Mesodermal cell (in vitro differentiated cells): Measurements from ENCODE around the gene ZDHHC12. TPM values are rescaled to one million over a fixed set of nuclear protein-coding genes. Genes with fewer than 3 reads are reported as not detected.

Experiments
- H3K27ac ChIP-seq: 2 replicates; pipeline ENCODE4 v1.7.0; 2013; ENCODE audit warnings: mild to moderate bottlenecking, low read depth, low read length, moderate library complexity; ENCODE audit not compliant: severe bottlenecking
- H3K36me3 ChIP-seq: 2 replicates; pipeline ENCODE4 v1.7.1; 2013; ENCODE audit warnings: mild to moderate bottlenecking, low read length, moderate library complexity; ENCODE audit not compliant: control insufficient read depth, insufficient read depth
- H3K4me1 ChIP-seq: one replicate; pipeline ENCODE4 v1.7.1; 2013; ENCODE audit warnings: mild to moderate bottlenecking, low read length; ENCODE audit not compliant: insufficient read depth, control insufficient read depth, poor library complexity, severe bottlenecking
- H3K4me3 ChIP-seq: 2 replicates; pipeline ENCODE4 v1.7.0; 2013; ENCODE audit warnings: low read length, control low read depth, mild to moderate bottlenecking; ENCODE audit not compliant: insufficient read depth, poor library complexity, severe bottlenecking; ENCODE audit errors: extremely low read depth
- H3K9me3 ChIP-seq: 2 replicates; pipeline ENCODE4 v1.7.1; 2013; ENCODE audit warnings: mild to moderate bottlenecking, low read length, moderate library complexity; ENCODE audit not compliant: control insufficient read depth
- WGBS, 2 experiments: methylation state at CpG; one replicate each; pipeline ENCODE4 v1.1.5; 2013; ENCODE audit warnings: missing lambda C conversion rate in 2 of 2; ENCODE audit not compliant: insufficient coverage in 2 of 2; 5-methylcytosine and 5-hydroxymethylcytosine counted together
- polyA plus RNA-seq, 2 experiments: library from polyadenylated mRNA; stranded (reverse); fragments of 50-300 nt; gene quantifications; one replicate each; pipeline ENCODE4 v1.2.3, GENCODE V29; 2013

The ZDHHC12 gene
- 24.9 TPM for polyA plus RNA-seq (2013, experiment 1 of 2)
- polyA plus RNA-seq (2013, experiment 2 of 2), result 20.3 TPM

- Histone ChIP-seq H3K27ac (no peak within 1 kb of the TSS), H3K4me3 (peak within 1 kb of the TSS; percentile 59), H3K36me3 (peaks cover 26% of the 10 kb centered on the region), H3K4me1 (no peaks in the 10 kb centered on the region), H3K9me3 (no peaks in the 10 kb centered on the region)
- WGBS, 2 experiments, result 3% methylated on average over 57 to 65 of the region's 68 CpGs
Measured at GRCh38 chr9:128723866-128724743, at the start of gene ZDHHC12. Gene ZDHHC12 (minus strand): TSS chr9:128724127. CDS start chr9:128724093, 34 bp downstream.

GRCh38 chr9:128773049-128773448 is 49.1 kb upstream of the ZDHHC12 start:
- Histone ChIP-seq H3K27ac (no peak overlapping the region), H3K9me3 (no peaks in the 10 kb centered on the region), H3K36me3 (peaks cover 2% of the 10 kb centered on the region), H3K4me1 (no peaks in the 10 kb centered on the region), H3K4me3 (no peak overlapping the region)
- 94 to 96% methylated on average over 4 to 5 of the region's 5 CpGs for WGBS, 2 experiments

- Histone ChIP-seq H3K4me3 (peak within 1 kb of the TSS; percentile 93), H3K36me3 (peaks cover 6% of the 10 kb centered on the region), H3K27ac (peak within 1 kb of the TSS; percentile 86), H3K4me1 (no peaks in the 10 kb centered on the region), H3K9me3 (no peaks in the 10 kb centered on the region)
- WGBS, 2 experiments, result 7 to 9% methylated on average over 51 to 61 of the region's 72 CpGs
Measured at GRCh38 chr9:128771745-128772519, 48.0 kb upstream of the ZDHHC12 start, which contains the start of gene ZER1. Gene ZER1 (minus strand): TSS chr9:128771927. CDS start chr9:128755565, 16,362 bp downstream.

GRCh38 chr9:128771094-128771721 is 47.3 kb upstream of the ZDHHC12 start:
- 3 to 6% methylated on average over 19 to 27 of the region's 28 CpGs for WGBS, 2 experiments
- Histone ChIP-seq H3K4me1 (no peaks in the 10 kb centered on the region), H3K4me3 (peak overlapping the region; percentile 93), H3K27ac (peak overlapping the region; percentile 86), H3K9me3 (no peaks in the 10 kb centered on the region), H3K36me3 (peaks cover 6% of the 10 kb centered on the region)

GRCh38 chr9:128770286-128771030 is 46.5 kb upstream of the ZDHHC12 start:
- Histone ChIP-seq H3K4me3 (peak overlapping the region; percentile 93), H3K27ac (no peak overlapping the region), H3K36me3 (peaks cover 6% of the 10 kb centered on the region), H3K4me1 (no peaks in the 10 kb centered on the region), H3K9me3 (no peaks in the 10 kb centered on the region)
- WGBS, 2 experiments, result 87 to 90% methylated on average over 4 to 10 of the region's 11 CpGs

GRCh38 chr9:128768606-128769005 is 44.7 kb upstream of the ZDHHC12 start:
- H3K36me3 ChIP-seq, result peaks cover 6% of the 10 kb centered on the region
- H3K4me3 ChIP-seq, result no peak overlapping the region
- H3K9me3 ChIP-seq, result no peaks in the 10 kb centered on the region
- no peak overlapping the region for H3K27ac ChIP-seq
- WGBS, 2 experiments, result 95 to 100% methylated on average over 4 of the region's 6 CpGs
- no peaks in the 10 kb centered on the region for H3K4me1 ChIP-seq

- no peak overlapping the region for H3K4me3 ChIP-seq
- no peaks in the 10 kb centered on the region for H3K9me3 ChIP-seq
- H3K36me3 ChIP-seq, result peaks cover 8% of the 10 kb centered on the region
- no peaks in the 10 kb centered on the region for H3K4me1 ChIP-seq
- WGBS, 2 experiments, result 90 to 93% methylated on average over 3 of the region's 3 CpGs
- H3K27ac ChIP-seq, result no peak overlapping the region
Measured at GRCh38 chr9:128765499-128765898, 41.6 kb upstream of the ZDHHC12 start.

- no peaks in the 10 kb centered on the region for H3K9me3 ChIP-seq
- H3K4me3 ChIP-seq, result no peak overlapping the region
- peaks cover 8% of the 10 kb centered on the region for H3K36me3 ChIP-seq
- H3K27ac ChIP-seq, result no peak overlapping the region
- WGBS, 2 experiments, result 84 to 94% methylated on average over 4 to 5 of the region's 6 CpGs
- no peaks in the 10 kb centered on the region for H3K4me1 ChIP-seq
Measured at GRCh38 chr9:128764361-128764760, 40.4 kb upstream of the ZDHHC12 start.

GRCh38 chr9:128762671-128763449 is 38.9 kb upstream of the ZDHHC12 start:
- peaks cover 4% of the 10 kb centered on the region for H3K36me3 ChIP-seq
- no peaks in the 10 kb centered on the region for H3K4me1 ChIP-seq
- 93 to 97% methylated on average over 9 of the region's 9 CpGs for WGBS, 2 experiments
- H3K27ac ChIP-seq, result no peak overlapping the region
- no peaks in the 10 kb centered on the region for H3K9me3 ChIP-seq
- no peak overlapping the region for H3K4me3 ChIP-seq
